ENCODE data around the gene GDAP2. TPM values are rescaled to one million over a fixed set of nuclear protein-coding genes. Genes with fewer than 3 reads are reported as not detected.

GDAP2 gene
- total RNA-seq, 1 donor from 2014 or later = 31.6 TPM

GRCh38 chr1:117826119-117826518 lies 103.3 kb downstream of the GDAP2 start:
- Histone ChIP-seq H3K27me3 (ENCODE audit: insufficient read depth, low read length) (no peaks in the 10 kb centered on the region), H3K4me3 (ENCODE audit: insufficient read depth, low read depth, low read length) (no peak overlapping the region), H3K79me2 (ENCODE audit: insufficient read depth, low read length) (no peaks in the 10 kb centered on the region), H4K20me1 (ENCODE audit: insufficient read depth, low read length) (no peaks in the 10 kb centered on the region), H3K9me3 (ENCODE audit: insufficient read depth, low read depth, low read length) (no peaks in the 10 kb centered on the region), H3K4me1 (ENCODE audit: insufficient read depth, low read length) (peaks cover 45% of the 10 kb centered on the region), H3K36me3 (ENCODE audit: insufficient read depth, low read length) (no peaks in the 10 kb centered on the region), H3K9ac (ENCODE audit: low read length) (peak overlapping the region; percentile 21), H2AFZ (ENCODE audit: low read depth, low read length) (no peak overlapping the region), H3K27ac (ENCODE audit: low read depth, low read length) (peak overlapping the region; percentile 57), H3K4me2 (ENCODE audit: low read length) (peak overlapping the region; percentile 65)
- no peak for TF ChIP-seq CTCF (IDR thresholded peaks at IDR 0.05; ENCODE audit: insufficient read depth, low read depth, low read length)
- no peak for TF ChIP-seq EZH2 (IDR thresholded peaks at IDR 0.05; ENCODE audit: insufficient read depth, low read length)
- no peak overlapping the region for H3K27ac Mint-ChIP-seq (ENCODE audit: unreplicated experiment)
- no peaks in the 10 kb centered on the region for H3K36me3 Mint-ChIP-seq (ENCODE audit: low read depth, unreplicated experiment)
- H3K27me3 Mint-ChIP-seq (ENCODE audit: low read depth, unreplicated experiment) = no peaks in the 10 kb centered on the region
- no peak for DNase-seq (ENCODE audit: low read depth)
- H3K4me1 Mint-ChIP-seq (ENCODE audit: low read depth, unreplicated experiment) = peaks cover 38% of the 10 kb centered on the region
- H3K4me3 Mint-ChIP-seq (ENCODE audit: unreplicated experiment) = no peak overlapping the region
- H3K9me3 Mint-ChIP-seq (ENCODE audit: unreplicated experiment) = no peaks in the 10 kb centered on the region
- FAIRE-seq = no peak

GRCh38 chr1:117825414-117825813 lies 104.0 kb downstream of the GDAP2 start:
- Histone ChIP-seq H3K27ac (ENCODE audit: low read depth, low read length) (peak overlapping the region; percentile 57), H3K79me2 (ENCODE audit: insufficient read depth, low read length) (no peaks in the 10 kb centered on the region), H3K4me2 (ENCODE audit: low read length) (no peak overlapping the region), H3K4me3 (ENCODE audit: insufficient read depth, low read depth, low read length) (no peak overlapping the region), H3K36me3 (ENCODE audit: insufficient read depth, low read length) (no peaks in the 10 kb centered on the region), H3K9me3 (ENCODE audit: insufficient read depth, low read depth, low read length) (no peaks in the 10 kb centered on the region), H3K4me1 (ENCODE audit: insufficient read depth, low read length) (peaks cover 49% of the 10 kb centered on the region), H3K27me3 (ENCODE audit: insufficient read depth, low read length) (no peaks in the 10 kb centered on the region), H4K20me1 (ENCODE audit: insufficient read depth, low read length) (no peaks in the 10 kb centered on the region), H2AFZ (ENCODE audit: low read depth, low read length) (no peak overlapping the region), H3K9ac (ENCODE audit: low read length) (peak overlapping the region; percentile 21)
- Mint-ChIP-seq H3K27me3 (ENCODE audit: low read depth, unreplicated experiment) (no peaks in the 10 kb centered on the region), H3K4me1 (ENCODE audit: low read depth, unreplicated experiment) (peaks cover 38% of the 10 kb centered on the region), H3K9me3 (ENCODE audit: unreplicated experiment) (no peaks in the 10 kb centered on the region), H3K4me3 (ENCODE audit: unreplicated experiment) (no peak overlapping the region), H3K36me3 (ENCODE audit: low read depth, unreplicated experiment) (no peaks in the 10 kb centered on the region), H3K27ac (ENCODE audit: unreplicated experiment) (peak overlapping the region; percentile 36)
- FAIRE-seq = no peak
- TF ChIP-seq CTCF (IDR thresholded peaks at IDR 0.05; ENCODE audit: insufficient read depth, low read depth, low read length) (no peak), EZH2 (IDR thresholded peaks at IDR 0.05; ENCODE audit: insufficient read depth, low read length) (no peak)
- no peak for DNase-seq (ENCODE audit: low read depth)

- no peaks in the 10 kb centered on the region for H3K79me2 ChIP-seq (ENCODE audit: insufficient read depth, low read length)
- Mint-ChIP-seq H3K4me3 (ENCODE audit: unreplicated experiment) (no peak overlapping the region), H3K4me1 (ENCODE audit: low read depth, unreplicated experiment) (peaks cover 38% of the 10 kb centered on the region), H3K27ac (ENCODE audit: unreplicated experiment) (no peak overlapping the region), H3K9me3 (ENCODE audit: unreplicated experiment) (no peaks in the 10 kb centered on the region), H3K36me3 (ENCODE audit: low read depth, unreplicated experiment) (no peaks in the 10 kb centered on the region), H3K27me3 (ENCODE audit: low read depth, unreplicated experiment) (no peaks in the 10 kb centered on the region)
- FAIRE-seq = no peak
- H4K20me1 ChIP-seq (ENCODE audit: insufficient read depth, low read length) = no peaks in the 10 kb centered on the region
- no peak overlapping the region for H3K4me3 ChIP-seq (ENCODE audit: insufficient read depth, low read depth, low read length)
- H3K36me3 ChIP-seq (ENCODE audit: insufficient read depth, low read length) = no peaks in the 10 kb centered on the region
- no peak overlapping the region for H2AFZ ChIP-seq (ENCODE audit: low read depth, low read length)
- no peaks in the 10 kb centered on the region for H3K9me3 ChIP-seq (ENCODE audit: insufficient read depth, low read depth, low read length)
- H3K27me3 ChIP-seq (ENCODE audit: insufficient read depth, low read length) = no peaks in the 10 kb centered on the region
- peaks cover 49% of the 10 kb centered on the region for H3K4me1 ChIP-seq (ENCODE audit: insufficient read depth, low read length)
- no peak overlapping the region for H3K9ac ChIP-seq (ENCODE audit: low read length)
- no peak overlapping the region for H3K4me2 ChIP-seq (ENCODE audit: low read length)
- DNase-seq (ENCODE audit: low read depth) = peak; percentile 59
- H3K27ac ChIP-seq (ENCODE audit: low read depth, low read length) = no peak overlapping the region
- TF ChIP-seq CTCF (IDR thresholded peaks at IDR 0.05; ENCODE audit: insufficient read depth, low read depth, low read length) (no peak), EZH2 (IDR thresholded peaks at IDR 0.05; ENCODE audit: insufficient read depth, low read length) (no peak)
These were observed 104.8 kb downstream of the GDAP2 start for GRCh38 chr1:117824616-117825015.

Data from astrocyte (in vitro differentiated cells and primary cell).